Skin epidermis (tissue), 12 donors: ENCODE results near the gene MMRN2.

Experiments used
- H3K27ac ChIP-seq, 21 experiments: fragments of 200-600 bp; sonication (generic) in 11 of 21; one replicate each; pipeline ENCODE4 v1.5.0; 2020; ENCODE audit warnings: mild to moderate bottlenecking in 3 of 21, inconsistent platforms in 2 of 21, moderate library complexity in 2 of 21
- H3K4me3 ChIP-seq, 7 experiments: fragments of 200-600 bp; sonication (generic) in 2 of 7; one replicate each; pipeline ENCODE4 v1.5.0; 2020; ENCODE audit warnings: inconsistent platforms in 2 of 7, mild to moderate bottlenecking in 2 of 7, moderate library complexity in 1 of 7

The MMRN2 gene

GRCh38 chr10:86971232-86971991, 14.0 kb upstream of the MMRN2 start:
- Histone ChIP-seq H3K4me3 (peak overlapping the region; percentile 51 to 73 (median 62)), H3K27ac (peak overlapping the region; percentile 45 to 100 (median 96))

GRCh38 chr10:86970982-86971231, 13.5 kb upstream of the MMRN2 start:
- Histone ChIP-seq H3K27ac (peak overlapping the region; percentile 88 to 100 (median 96)), H3K4me3 (peak overlapping the region; percentile 51 to 73 (median 62))

GRCh38 chr10:86970162-86970981, 13.0 kb upstream of the MMRN2 start:
- Histone ChIP-seq H3K27ac (peak overlapping the region; percentile 88 to 100 (median 96)), H3K4me3 (peak overlapping the region; percentile 51 to 73 (median 62))

- Histone ChIP-seq H3K4me3 (peak overlapping the region; percentile 51 to 73 (median 62)), H3K27ac (peak overlapping the region in 20 of 21 experiments; percentile 88 to 100 (median 96))
Measured at GRCh38 chr10:86969421-86970041, 12.1 kb upstream of the MMRN2 start.

GRCh38 chr10:86968994-86969355, 11.6 kb upstream of the MMRN2 start:
- Histone ChIP-seq H3K4me3 (peak overlapping the region; percentile 51 to 73 (median 62)), H3K27ac (peak overlapping the region in 20 of 21 experiments; percentile 56 to 100 (median 96))

- H3K4me3 ChIP-seq: peak within 1 kb of the TSS; percentile 51 to 73 (median 62)
- peak within 1 kb of the TSS; percentile 56 to 100 (median 96) for H3K27ac ChIP-seq
Measured at GRCh38 chr10:86968271-86968993, 11.0 kb upstream of the MMRN2 start, which contains the start of gene ADIRF. ADIRF (plus strand) TSS chr10:86968482; CDS start chr10:86968545, 63 bp downstream.

- Histone ChIP-seq H3K27ac (peak overlapping the region in 16 of 21 experiments; percentile 42 to 100 (median 94)), H3K4me3 (peak overlapping the region; percentile 51 to 73 (median 62))
Measured at GRCh38 chr10:86967481-86967941, 10.1 kb upstream of the MMRN2 start.

- peak overlapping the region in 1 of 7 experiments; percentile 25 for H3K4me3 ChIP-seq
- peak overlapping the region in 9 of 21 experiments; percentile 8 to 100 (median 46) for H3K27ac ChIP-seq
Measured at GRCh38 chr10:86965986-86966654, 8.7 kb upstream of the MMRN2 start.

- Histone ChIP-seq H3K27ac (peak overlapping the region in 3 of 21 experiments; percentile 16 to 35 (median 28)), H3K4me3 (no peak overlapping the region)
Measured at GRCh38 chr10:86964847-86965190, 7.4 kb upstream of the MMRN2 start.

GRCh38 chr10:86964061-86964846, 6.8 kb upstream of the MMRN2 start:
- Histone ChIP-seq H3K4me3 (no peak overlapping the region), H3K27ac (peak overlapping the region in 4 of 21 experiments; percentile 8 to 35 (median 22))

GRCh38 chr10:86963341-86963919, 6.0 kb upstream of the MMRN2 start:
- Histone ChIP-seq H3K27ac (peak overlapping the region in 1 of 21 experiments; percentile 35), H3K4me3 (no peak overlapping the region)

- H3K4me3 ChIP-seq: no peak overlapping the region
- no peak overlapping the region for H3K27ac ChIP-seq
Measured at GRCh38 chr10:86962981-86963310, 5.5 kb upstream of the MMRN2 start.

GRCh38 chr10:86962136-86962980, 4.9 kb upstream of the MMRN2 start:
- H3K4me3 ChIP-seq: no peak overlapping the region

GRCh38 chr10:86961481-86962091, 4.2 kb upstream of the MMRN2 start:
- H3K27ac ChIP-seq: no peak overlapping the region
- H3K4me3 ChIP-seq: no peak overlapping the region

More at GRCh38 chr10:86962136-86962980, 4.9 kb upstream of the MMRN2 start:
- no peak overlapping the region for H3K27ac ChIP-seq

- Histone ChIP-seq H3K27ac (no peak overlapping the region), H3K4me3 (no peak overlapping the region)
Measured at GRCh38 chr10:86960863-86961434, 3.5 kb upstream of the MMRN2 start.
